Measurements from ENCODE around the gene TBC1D14. TPM values are rescaled to one million over a fixed set of nuclear protein-coding genes. Genes with fewer than 3 reads are reported as not detected.

Gene TBC1D14
- total RNA-seq, 1 donor = 42.3 TPM

- no peak overlapping the region for H3K4me3 ChIP-seq (ENCODE audit: low read depth, low read length)
- no peak for DNase-seq (ENCODE audit: low read depth)
- TF ChIP-seq, protein P1, sequence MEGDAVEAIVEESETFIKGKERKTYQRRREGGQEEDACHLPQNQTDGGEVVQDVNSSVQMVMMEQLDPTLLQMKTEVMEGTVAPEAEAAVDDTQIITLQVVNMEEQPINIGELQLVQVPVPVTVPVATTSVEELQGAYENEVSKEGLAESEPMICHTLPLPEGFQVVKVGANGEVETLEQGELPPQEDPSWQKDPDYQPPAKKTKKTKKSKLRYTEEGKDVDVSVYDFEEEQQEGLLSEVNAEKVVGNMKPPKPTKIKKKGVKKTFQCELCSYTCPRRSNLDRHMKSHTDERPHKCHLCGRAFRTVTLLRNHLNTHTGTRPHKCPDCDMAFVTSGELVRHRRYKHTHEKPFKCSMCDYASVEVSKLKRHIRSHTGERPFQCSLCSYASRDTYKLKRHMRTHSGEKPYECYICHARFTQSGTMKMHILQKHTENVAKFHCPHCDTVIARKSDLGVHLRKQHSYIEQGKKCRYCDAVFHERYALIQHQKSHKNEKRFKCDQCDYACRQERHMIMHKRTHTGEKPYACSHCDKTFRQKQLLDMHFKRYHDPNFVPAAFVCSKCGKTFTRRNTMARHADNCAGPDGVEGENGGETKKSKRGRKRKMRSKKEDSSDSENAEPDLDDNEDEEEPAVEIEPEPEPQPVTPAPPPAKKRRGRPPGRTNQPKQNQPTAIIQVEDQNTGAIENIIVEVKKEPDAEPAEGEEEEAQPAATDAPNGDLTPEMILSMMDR (IDR thresholded peaks at IDR 0.05; ENCODE audit: insufficient read depth, low read depth, low read length) = no peak
These were observed 141.5 kb downstream of the TBC1D14 start for GRCh38 chr4:7051144-7051495.

GRCh38 chr4:7051905-7052304 is 142.3 kb downstream of the TBC1D14 start:
- no peak for DNase-seq (ENCODE audit: low read depth)
- no peak overlapping the region for H3K4me3 ChIP-seq (ENCODE audit: low read depth, low read length)
- TF ChIP-seq, protein P1 (IDR thresholded peaks at IDR 0.05; ENCODE audit: insufficient read depth, low read depth, low read length) = no peak

DNA sequence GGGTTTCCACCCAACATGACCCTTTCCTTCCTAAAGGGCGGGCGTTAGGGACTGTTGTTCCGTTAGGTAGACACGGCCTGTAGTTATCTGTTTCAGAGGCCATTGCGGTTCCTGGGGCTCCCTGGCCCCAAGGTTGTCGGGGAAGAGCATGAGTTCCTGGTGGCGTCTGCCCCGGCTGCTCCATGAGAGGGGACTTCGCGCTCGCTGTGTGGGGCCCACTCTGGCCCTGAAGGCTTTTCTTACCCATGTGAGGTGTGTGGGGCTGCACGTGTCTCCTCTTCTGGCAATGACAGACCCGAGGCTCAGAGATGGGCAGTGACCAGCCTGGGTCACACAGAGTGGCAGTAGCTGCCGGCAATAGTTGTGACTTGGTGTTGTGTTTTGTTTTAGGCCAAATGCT is 142.7 kb downstream of the TBC1D14 start:
- TF ChIP-seq, protein P1 (IDR thresholded peaks at IDR 0.05; ENCODE audit: insufficient read depth, low read depth, low read length) = no peak
- no peak overlapping the region for H3K4me3 ChIP-seq (ENCODE audit: low read depth, low read length)
- DNase-seq (ENCODE audit: low read depth) = no peak

DNA sequence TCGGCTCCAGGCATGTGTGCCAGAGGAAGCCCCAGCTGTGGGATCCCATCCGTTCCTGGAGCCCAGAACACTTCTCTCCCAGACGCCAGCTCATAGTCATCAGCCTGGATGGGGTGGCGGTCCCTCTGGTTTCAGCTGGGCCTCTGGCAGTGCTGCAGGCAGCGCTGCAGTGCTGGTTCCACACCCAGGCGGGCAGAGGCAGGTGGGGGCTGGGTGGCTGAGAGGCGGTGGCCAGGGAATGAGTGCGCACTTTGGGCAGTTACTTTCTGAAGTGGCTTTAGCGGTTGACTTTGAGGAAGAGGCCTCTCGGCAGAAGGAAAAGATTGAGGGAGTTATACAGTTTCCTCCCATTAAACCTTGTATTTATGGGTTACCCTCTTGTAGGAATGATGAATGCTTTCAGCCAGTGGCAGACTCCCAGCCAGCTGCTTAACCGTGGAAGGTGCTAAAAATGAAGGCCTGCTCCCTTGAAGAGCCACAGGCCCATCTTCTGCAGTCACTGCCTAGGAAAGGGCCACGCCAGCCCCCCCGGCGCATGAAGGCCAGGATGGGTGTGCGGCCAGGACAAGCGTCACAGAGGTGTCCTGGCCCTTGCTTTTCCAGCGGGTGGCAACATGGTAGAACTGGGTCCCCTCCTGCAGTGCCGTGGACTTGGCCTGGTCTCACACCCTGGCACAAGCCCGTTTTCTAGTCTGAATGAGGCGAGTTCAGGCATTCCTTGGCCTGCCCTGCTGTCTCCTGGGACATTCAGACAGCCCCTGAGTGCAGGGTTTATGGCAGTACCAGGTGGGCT is 143.5 kb downstream of the TBC1D14 start:
- TF ChIP-seq, protein P1 (IDR thresholded peaks at IDR 0.05; ENCODE audit: insufficient read depth, low read depth, low read length) = no peak
- no peak overlapping the region for H3K4me3 ChIP-seq (ENCODE audit: low read depth, low read length)
- no peak for DNase-seq (ENCODE audit: low read depth)

DNA sequence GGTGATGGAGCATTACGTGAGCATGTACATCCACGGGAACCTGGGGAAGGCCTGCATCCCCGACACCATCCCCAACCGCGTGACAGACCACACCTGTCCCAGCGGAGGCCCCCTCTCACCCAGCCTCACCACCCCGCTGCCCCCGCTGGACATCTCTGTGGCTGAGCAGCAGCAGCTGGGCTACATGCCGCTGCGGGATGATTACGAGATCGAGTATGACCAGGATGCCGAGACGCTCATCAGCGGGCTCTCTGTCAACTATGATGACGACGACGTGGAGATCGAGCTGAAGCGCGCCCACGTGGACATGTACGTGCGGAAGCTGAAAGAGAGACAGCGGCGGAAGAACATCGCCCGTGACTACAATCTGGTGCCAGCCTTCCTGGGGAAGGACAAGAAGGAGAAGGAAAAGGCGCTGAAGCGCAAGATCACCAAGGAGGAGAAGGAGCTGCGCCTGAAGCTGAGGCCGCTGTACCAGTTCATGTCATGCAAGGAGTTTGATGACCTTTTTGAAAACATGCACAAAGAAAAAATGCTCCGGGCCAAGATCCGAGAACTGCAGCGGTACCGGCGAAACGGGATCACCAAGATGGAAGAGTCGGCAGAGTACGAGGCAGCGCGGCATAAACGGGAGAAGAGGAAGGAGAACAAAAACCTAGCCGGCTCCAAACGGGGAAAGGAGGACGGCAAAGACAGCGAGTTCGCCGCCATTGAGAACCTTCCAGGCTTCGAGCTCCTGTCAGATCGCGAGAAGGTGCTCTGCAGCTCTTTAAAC is 144.7 kb downstream of the TBC1D14 start:
- TF ChIP-seq, protein P1 (IDR thresholded peaks at IDR 0.05; ENCODE audit: insufficient read depth, low read depth, low read length) = no peak
- no peak overlapping the region for H3K4me3 ChIP-seq (ENCODE audit: low read depth, low read length)
- DNase-seq (ENCODE audit: low read depth) = no peak

DNA sequence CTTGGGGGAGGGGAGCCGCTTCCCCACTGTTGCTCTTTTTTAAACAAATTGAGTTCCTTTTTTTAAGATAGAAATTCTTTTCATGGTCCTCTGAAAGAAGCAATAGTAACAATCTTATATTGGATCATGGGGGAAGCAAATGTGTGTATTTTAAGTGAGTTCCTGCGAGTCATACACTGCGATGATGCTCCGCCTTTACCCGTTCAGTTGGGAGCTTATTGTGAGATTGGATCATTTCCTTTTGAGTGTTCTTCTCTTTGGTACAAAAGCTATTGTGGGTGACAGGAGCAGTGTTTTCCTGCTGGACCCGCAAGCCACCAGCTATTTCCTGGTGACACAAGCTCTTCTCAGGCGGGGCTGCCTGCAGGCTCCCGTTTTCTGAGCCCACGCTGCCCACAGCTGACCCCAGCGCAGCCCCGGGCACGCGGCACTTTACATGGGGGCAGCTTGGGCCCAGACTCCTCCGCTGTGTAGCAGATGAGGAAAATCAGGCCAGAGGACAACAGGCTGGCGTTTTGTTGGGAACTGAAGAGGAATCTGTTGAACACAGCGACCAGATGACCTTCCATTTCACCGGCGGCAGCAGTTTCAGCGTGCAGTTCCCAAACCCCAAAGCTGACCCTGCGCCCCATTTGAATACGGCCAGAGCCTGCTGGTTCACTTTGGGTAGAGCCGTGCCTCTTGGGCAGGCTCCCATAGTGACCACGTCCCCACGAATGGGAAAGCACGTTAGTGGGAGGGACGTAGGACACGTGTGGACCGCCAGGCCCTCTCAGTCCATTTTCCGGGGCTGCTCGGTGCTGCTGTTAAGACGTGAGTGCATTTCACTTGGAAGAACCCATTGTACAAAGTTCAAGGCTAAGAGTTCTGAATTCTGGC is 145.7 kb downstream of the TBC1D14 start:
- no peak for DNase-seq (ENCODE audit: low read depth)
- H3K4me3 ChIP-seq (ENCODE audit: low read depth, low read length) = no peak overlapping the region
- TF ChIP-seq, protein P1 (IDR thresholded peaks at IDR 0.05; ENCODE audit: insufficient read depth, low read depth, low read length) = no peak

All from fibroblast of villous mesenchyme (primary cell).